Vagina (tissue), 2 donors: ENCODE results near the gene TP53TG5.

Source experiments
- POLR2AphosphoS5 ChIP-seq, 2 donors: sonication (generic); formaldehyde crosslinking; IDR thresholded peaks; one replicate each; pipeline ENCODE4 v1.9.0; 2017; ENCODE audit warnings: antibody characterized with exemption in 2 of 2, mild to moderate bottlenecking in 2 of 2, low read depth in 1 of 2; ENCODE audit not compliant: insufficient read depth in 1 of 2
- TF ChIP-seq, protein P1 (sequence below), 3 experiments: fragments of 450-650 bp in 2 of 3; fragments of 200-600 bp in 1 of 3; sonication (generic) in 1 of 3; IDR thresholded peaks; one replicate each; pipeline ENCODE4 v1.5.1; 2017 to 2019; ENCODE audit warnings: antibody characterized with exemption in 3 of 3, mild to moderate bottlenecking in 2 of 3, moderate library complexity in 2 of 3

DNA sequence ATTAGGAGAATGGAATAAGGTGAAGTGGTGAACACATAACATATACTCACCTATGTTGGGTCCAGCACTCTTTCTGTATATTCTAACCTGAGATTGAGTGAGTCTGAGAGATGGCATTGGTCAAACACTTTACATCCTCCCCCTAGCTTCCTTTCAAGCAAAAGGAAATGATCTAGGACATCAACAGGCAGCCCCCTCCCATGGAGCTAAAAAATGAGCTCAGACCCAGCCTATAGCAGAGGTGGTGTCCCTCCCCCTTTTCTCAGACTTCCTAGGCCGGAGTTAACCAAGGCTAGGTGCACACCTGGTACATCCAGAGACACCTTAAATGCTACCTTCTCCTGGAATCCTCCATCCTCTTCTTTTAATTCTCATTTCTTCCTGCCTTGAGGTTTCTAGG, 24.4 kb downstream of the TP53TG5 start:
- TF ChIP-seq, protein P1, sequence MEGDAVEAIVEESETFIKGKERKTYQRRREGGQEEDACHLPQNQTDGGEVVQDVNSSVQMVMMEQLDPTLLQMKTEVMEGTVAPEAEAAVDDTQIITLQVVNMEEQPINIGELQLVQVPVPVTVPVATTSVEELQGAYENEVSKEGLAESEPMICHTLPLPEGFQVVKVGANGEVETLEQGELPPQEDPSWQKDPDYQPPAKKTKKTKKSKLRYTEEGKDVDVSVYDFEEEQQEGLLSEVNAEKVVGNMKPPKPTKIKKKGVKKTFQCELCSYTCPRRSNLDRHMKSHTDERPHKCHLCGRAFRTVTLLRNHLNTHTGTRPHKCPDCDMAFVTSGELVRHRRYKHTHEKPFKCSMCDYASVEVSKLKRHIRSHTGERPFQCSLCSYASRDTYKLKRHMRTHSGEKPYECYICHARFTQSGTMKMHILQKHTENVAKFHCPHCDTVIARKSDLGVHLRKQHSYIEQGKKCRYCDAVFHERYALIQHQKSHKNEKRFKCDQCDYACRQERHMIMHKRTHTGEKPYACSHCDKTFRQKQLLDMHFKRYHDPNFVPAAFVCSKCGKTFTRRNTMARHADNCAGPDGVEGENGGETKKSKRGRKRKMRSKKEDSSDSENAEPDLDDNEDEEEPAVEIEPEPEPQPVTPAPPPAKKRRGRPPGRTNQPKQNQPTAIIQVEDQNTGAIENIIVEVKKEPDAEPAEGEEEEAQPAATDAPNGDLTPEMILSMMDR (IDR thresholded peaks at IDR 0.05): no peak
- no peak for TF ChIP-seq POLR2AphosphoS5 (IDR thresholded peaks at IDR 0.05; ENCODE audit: insufficient read depth in 1 of 2, low read depth in 1 of 2)
